A549 (cell line): Measurements from ENCODE around the gene PSD.

Experiments used
- CTCF ChIP-seq: fragments of >200 bp; sonication (Bioruptor Twin); formaldehyde crosslinking; IDR thresholded peaks from 3 replicates; pipeline ENCODE4 v1.5.1; 2016
- EP300 ChIP-seq, 2 experiments: fragments of >200 bp; sonication (Bioruptor Twin); formaldehyde crosslinking; IDR thresholded peaks; 2 replicates in 1 of 2; 3 replicates in 1 of 2; pipeline ENCODE4 v1.6.1; 2016 to 2017
- HDAC2 ChIP-seq: fragments of 200-600 bp; sonication (generic); IDR thresholded peaks from 2 replicates; pipeline ENCODE4 v1.6.1; 2016
- KDM5A ChIP-seq: fragments of 200-600 bp; sonication (generic); IDR thresholded peaks from 2 replicates; pipeline ENCODE4 v1.6.1; 2016; ENCODE audit warnings: antibody characterized with exemption, mild to moderate bottlenecking
- MYC ChIP-seq: IDR thresholded peaks from 2 replicates; pipeline ENCODE4 v1.6.1; 2012; ENCODE audit warnings: mild to moderate bottlenecking, inconsistent platforms, low read length, improper control_type of control experiment, borderline replicate concordance
- PHF8 ChIP-seq: fragments of 200-600 bp; sonication (generic); IDR thresholded peaks from 2 replicates; pipeline ENCODE4 v1.6.1; 2016; ENCODE audit warnings: low read depth, mild to moderate bottlenecking, antibody characterized with exemption, moderate library complexity, borderline replicate concordance
- RCOR1 ChIP-seq: fragments of 150-350 bp; IDR thresholded peaks from 2 replicates; pipeline ENCODE4 v1.6.1; 2014; ENCODE audit warnings: antibody characterized with exemption, low read length, low read depth

DNA sequence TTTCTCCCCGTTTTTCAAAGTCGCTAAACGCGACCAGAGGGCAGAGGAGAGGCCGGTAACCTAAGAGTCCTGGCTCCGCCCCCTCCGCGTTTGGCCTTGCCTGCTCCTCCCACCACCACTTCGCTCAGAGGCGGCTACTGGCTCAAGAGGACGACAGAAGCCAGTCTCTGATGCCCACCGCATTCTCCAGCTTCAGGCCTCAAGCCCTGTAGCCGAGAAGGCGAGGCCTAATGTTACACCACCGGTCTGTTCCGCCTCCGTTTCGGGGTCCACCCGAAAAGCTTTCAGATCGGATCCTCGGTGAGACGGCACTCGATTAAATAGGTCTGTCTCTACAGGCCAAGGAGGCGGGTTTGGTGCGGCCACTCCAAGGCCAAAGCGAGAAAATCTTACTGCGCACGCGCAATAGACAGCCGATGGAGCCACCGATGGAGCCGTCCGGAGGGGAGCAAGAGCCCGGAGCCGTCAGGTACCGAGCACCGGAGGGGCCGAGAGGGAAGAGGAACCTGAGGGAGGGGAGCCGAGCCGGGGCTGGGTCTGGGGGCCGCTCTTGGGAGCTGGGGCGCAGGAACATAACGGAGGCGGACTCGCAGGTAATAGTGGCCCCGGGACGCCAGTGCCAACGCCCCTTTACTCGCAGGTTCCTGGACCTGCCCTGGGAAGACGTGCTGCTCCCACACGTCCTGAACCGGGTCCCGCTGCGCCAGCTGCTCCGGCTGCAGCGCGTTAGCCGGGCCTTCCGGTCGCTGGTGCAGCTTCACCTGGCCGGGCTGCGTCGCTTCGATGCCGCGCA, 2.3 kb upstream of the PSD start, which contains the start of gene FBXL15:
- TF ChIP-seq RCOR1 (no peak), MYC (0 out of 2 replicates have a peak, but pooled peaks have one; percentile 18), HDAC2 (no peak), CTCF (no peak), EP300 (IDR thresholded peaks at IDR 0.05) (no peak), KDM5A (peak; percentile 84), PHF8 (peak; percentile 53; the same call in 1 of the 2 replicates)
